ENCODE data around the gene TM4SF1. TPM values are rescaled to one million over a fixed set of nuclear protein-coding genes. Genes with fewer than 3 reads are reported as not detected.

TM4SF1 gene
- total RNA-seq, 2 experiments from 2014 or later: not detected

- Mint-ChIP-seq H3K27ac (no peak overlapping the region), H3K36me3 (ENCODE audit: low read depth) (no peaks in the 10 kb centered on the region), H3K4me1 (ENCODE audit: low read depth) (no peaks in the 10 kb centered on the region), H3K27me3 (peaks cover 7% of the 10 kb centered on the region), H3K4me3 (no peak overlapping the region), H3K9me3 (no peaks in the 10 kb centered on the region)
- intact Hi-C loops (cut with micrococcal nuclease): no loop called here
- TF ChIP-seq CTCF (IDR thresholded peaks at IDR 0.05): no peak
- CTCF ChIA-PET: no interaction called here
- ATAC-seq (no peak), DNase-seq (no peak)
- POLR2A ChIA-PET: no interaction called here
Measured at GRCh38 chr3:149390772-149391212, 13.3 kb upstream of the TM4SF1 start.

- intact Hi-C loops (cut with micrococcal nuclease): no loop called here
- Mint-ChIP-seq H3K27ac (no peak overlapping the region), H3K9me3 (no peaks in the 10 kb centered on the region), H3K27me3 (peaks cover 7% of the 10 kb centered on the region), H3K4me1 (ENCODE audit: low read depth) (no peaks in the 10 kb centered on the region), H3K36me3 (ENCODE audit: low read depth) (no peaks in the 10 kb centered on the region), H3K4me3 (no peak overlapping the region)
- no peak for TF ChIP-seq CTCF (IDR thresholded peaks at IDR 0.05)
- DNase-seq (no peak), ATAC-seq (no peak)
- POLR2A ChIA-PET: no interaction called here
- CTCF ChIA-PET: no interaction called here
Measured at GRCh38 chr3:149390294-149390693, 12.8 kb upstream of the TM4SF1 start.

- Mint-ChIP-seq H3K27ac (no peak overlapping the region), H3K27me3 (peaks cover 7% of the 10 kb centered on the region), H3K9me3 (no peaks in the 10 kb centered on the region), H3K4me1 (ENCODE audit: low read depth) (no peaks in the 10 kb centered on the region), H3K4me3 (no peak overlapping the region), H3K36me3 (ENCODE audit: low read depth) (no peaks in the 10 kb centered on the region)
- intact Hi-C loops (cut with micrococcal nuclease): no loop called here
- no peak for TF ChIP-seq CTCF (IDR thresholded peaks at IDR 0.05)
- POLR2A ChIA-PET: no interaction called here
- no peak for ATAC-seq
- CTCF ChIA-PET: no interaction called here
- DNase-seq: no peak
Measured at GRCh38 chr3:149388531-149389417, 11.3 kb upstream of the TM4SF1 start.

- Mint-ChIP-seq H3K9me3 (no peaks in the 10 kb centered on the region), H3K36me3 (ENCODE audit: low read depth) (no peaks in the 10 kb centered on the region), H3K4me1 (ENCODE audit: low read depth) (no peaks in the 10 kb centered on the region), H3K27me3 (peaks cover 7% of the 10 kb centered on the region), H3K27ac (no peak overlapping the region), H3K4me3 (no peak overlapping the region)
- ChIA-PET CTCF (no interaction called here), POLR2A (no interaction called here)
- intact Hi-C loops (cut with micrococcal nuclease): no loop called here
- no peak for DNase-seq
- ATAC-seq: no peak
- TF ChIP-seq CTCF (IDR thresholded peaks at IDR 0.05): no peak
Measured at GRCh38 chr3:149388001-149388440, 10.6 kb upstream of the TM4SF1 start.

GRCh38 chr3:149386299-149386606 lies 8.8 kb upstream of the TM4SF1 start:
- Mint-ChIP-seq H3K27ac (no peak overlapping the region), H3K36me3 (ENCODE audit: low read depth) (no peaks in the 10 kb centered on the region), H3K4me1 (ENCODE audit: low read depth) (no peaks in the 10 kb centered on the region), H3K4me3 (no peak overlapping the region), H3K9me3 (no peaks in the 10 kb centered on the region), H3K27me3 (peaks cover 4% of the 10 kb centered on the region)
- intact Hi-C loops (cut with micrococcal nuclease): no loop called here
- TF ChIP-seq CTCF (IDR thresholded peaks at IDR 0.05): no peak
- ChIA-PET CTCF (no interaction called here), POLR2A (no interaction called here)
- DNase-seq: no peak
- no peak for ATAC-seq

All from activated CD8-positive, alpha-beta T cell treated with anti-CD3 and anti-CD28 coated beads for 36 hours (primary cell).